B cell (primary cell): ENCODE results near the gene TULP3.

Source experiments
- EZH2 ChIP-seq: IDR thresholded peaks from 2 replicates; pipeline ENCODE4 v1.6.1; 2012; ENCODE audit warnings: borderline replicate concordance, low read depth, mild to moderate bottlenecking, moderate library complexity, low read length; ENCODE audit not compliant: insufficient read depth, poor library complexity, severe bottlenecking
- TF ChIP-seq, protein P1 (sequence below): fragments of 200-600 bp; IDR thresholded peaks from one replicate; pipeline ENCODE4 v1.8.0; 2022; ENCODE audit warnings: antibody characterized with exemption, mild to moderate bottlenecking

DNA sequence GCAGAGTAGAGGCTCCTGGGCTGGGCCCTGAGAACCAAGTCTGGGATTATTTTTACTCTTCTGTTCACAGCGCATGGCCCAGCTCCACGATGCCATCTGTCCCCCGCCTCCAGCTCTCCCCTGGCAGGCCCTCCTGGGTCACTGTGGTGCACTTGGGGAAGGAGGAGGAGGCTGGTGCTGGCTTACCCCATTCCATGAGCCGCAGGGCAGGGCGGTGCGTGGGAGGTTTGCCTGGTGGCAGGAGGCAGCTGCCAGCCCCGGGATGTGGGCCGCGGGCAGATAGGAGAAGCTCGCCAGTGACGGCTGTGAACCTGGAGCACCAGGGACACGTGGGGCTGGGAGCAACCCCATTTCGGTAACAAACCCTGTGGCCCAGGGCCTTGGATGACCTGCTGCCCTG lies 91.7 kb downstream of the TULP3 start:
- TF ChIP-seq, protein P1, sequence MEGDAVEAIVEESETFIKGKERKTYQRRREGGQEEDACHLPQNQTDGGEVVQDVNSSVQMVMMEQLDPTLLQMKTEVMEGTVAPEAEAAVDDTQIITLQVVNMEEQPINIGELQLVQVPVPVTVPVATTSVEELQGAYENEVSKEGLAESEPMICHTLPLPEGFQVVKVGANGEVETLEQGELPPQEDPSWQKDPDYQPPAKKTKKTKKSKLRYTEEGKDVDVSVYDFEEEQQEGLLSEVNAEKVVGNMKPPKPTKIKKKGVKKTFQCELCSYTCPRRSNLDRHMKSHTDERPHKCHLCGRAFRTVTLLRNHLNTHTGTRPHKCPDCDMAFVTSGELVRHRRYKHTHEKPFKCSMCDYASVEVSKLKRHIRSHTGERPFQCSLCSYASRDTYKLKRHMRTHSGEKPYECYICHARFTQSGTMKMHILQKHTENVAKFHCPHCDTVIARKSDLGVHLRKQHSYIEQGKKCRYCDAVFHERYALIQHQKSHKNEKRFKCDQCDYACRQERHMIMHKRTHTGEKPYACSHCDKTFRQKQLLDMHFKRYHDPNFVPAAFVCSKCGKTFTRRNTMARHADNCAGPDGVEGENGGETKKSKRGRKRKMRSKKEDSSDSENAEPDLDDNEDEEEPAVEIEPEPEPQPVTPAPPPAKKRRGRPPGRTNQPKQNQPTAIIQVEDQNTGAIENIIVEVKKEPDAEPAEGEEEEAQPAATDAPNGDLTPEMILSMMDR: no peak
- no peak for TF ChIP-seq EZH2
